CD4-positive, alpha-beta T cell (primary cell): Measurements from ENCODE around the gene TSHZ2. TPM values are rescaled to one million over a fixed set of nuclear protein-coding genes. Genes with fewer than 3 reads are reported as not detected.
"Not testable (repeated sequence)": the region's sequence is repeated elsewhere in the genome, so short reads cannot be mapped to it uniquely, and the experiment has no call there.

ENCODE experiments used
- ATAC-seq: fragments of 200-7000 bp; cut with Tn5 transposase; one replicate; pipeline ENCODE4 v1.10.0; 2022; ENCODE audit warnings: mild to moderate bottlenecking; ENCODE audit not compliant: poor library complexity
- CTCF ChIA-PET: fragments of 350-600 bp; sonication (Branson Sonifier 250); formaldehyde crosslinking; loops from one replicate; lab custom pipeline; 2021; ENCODE audit warnings: antibody characterized with exemption, inconsistent platforms; lab: Charles Lee
- POLR2A ChIA-PET: fragments of 350-600 bp; sonication (Branson Sonifier 250); formaldehyde crosslinking; loops from one replicate; lab custom pipeline; 2021; ENCODE audit warnings: antibody characterized with exemption, inconsistent platforms; lab: Charles Lee
- DNase-seq, 14 experiments: peaks; one replicate each; pipeline ENCODE4 v3.0.0-alpha.2; 2013 to 2020; ENCODE audit warnings: mixed read lengths in 2 of 14
- H3K27ac ChIP-seq, 2 donors: one replicate each; pipeline versions ENCODE4 v1.5.1 to v1.7.0; 2013; ENCODE audit warnings: low read length in 2 of 2, low read depth in 1 of 2, mild to moderate bottlenecking in 1 of 2
- H3K27me3 ChIP-seq, 2 experiments: 1 replicate in 1 of 2; 2 replicates in 1 of 2; pipeline versions ENCODE4 v1.6.1 to v1.7.0; 2013; ENCODE audit warnings: low read length in 2 of 2, control low read depth in 1 of 2, mild to moderate bottlenecking in 1 of 2, moderate library complexity in 1 of 2; ENCODE audit not compliant: insufficient read depth in 2 of 2, control insufficient read depth in 1 of 2
- H3K36me3 ChIP-seq: one replicate; pipeline ENCODE4 v1.6.1; 2013; ENCODE audit warnings: low read length, control low read depth; ENCODE audit not compliant: insufficient read depth
- H3K4me1 ChIP-seq: one replicate; pipeline ENCODE4 v1.6.1; 2013; ENCODE audit warnings: low read length, control low read depth; ENCODE audit not compliant: insufficient read depth
- H3K4me3 ChIP-seq: one replicate; pipeline ENCODE4 v1.5.1; 2013; ENCODE audit warnings: mild to moderate bottlenecking, low read length, moderate library complexity
- H3K9me3 ChIP-seq, 2 experiments: 1 replicate in 1 of 2; 2 replicates in 1 of 2; pipeline versions ENCODE4 v1.6.1 to v1.7.0; 2013; ENCODE audit warnings: low read length in 2 of 2, mild to moderate bottlenecking in 2 of 2, control low read depth in 1 of 2, moderate library complexity in 1 of 2; ENCODE audit not compliant: control insufficient read depth in 1 of 2, insufficient read depth in 1 of 2
- H3K27ac Mint-ChIP-seq: one replicate; pipeline ENCODE4 v1.8.0; 2020; ENCODE audit warnings: mixed read lengths
- H3K27me3 Mint-ChIP-seq: one replicate; pipeline ENCODE4 v1.8.0; 2021; ENCODE audit warnings: mixed read lengths
- H3K36me3 Mint-ChIP-seq: one replicate; pipeline ENCODE4 v1.8.0; 2021; ENCODE audit warnings: low read depth, mixed read lengths
- H3K4me1 Mint-ChIP-seq: one replicate; pipeline ENCODE4 v1.8.0; 2021; ENCODE audit warnings: low read depth, mixed read lengths
- H3K4me3 Mint-ChIP-seq: one replicate; pipeline ENCODE4 v1.8.0; 2020; ENCODE audit warnings: mild to moderate bottlenecking, mixed read lengths
- H3K9me3 Mint-ChIP-seq: one replicate; pipeline ENCODE4 v1.8.0; 2020; ENCODE audit warnings: mixed read lengths
- intact Hi-C, 2 experiments: fragments of 100-400 bp; cut with DNase I in 1 of 2; cut with micrococcal nuclease in 1 of 2; formaldehyde crosslinking; loops; one replicate each; pipeline versions ENCODE4 v1.15.1 to v1.9.0; 2023 to 2025; cut with DNase I, micrococcal nuclease
- total RNA-seq, 174 experiments: library from RNA in 2 of 174; stranded (reverse) in 2 of 174; gene quantifications; one replicate each; pipeline ENCODE4 v1.2.3 and lab custom pipeline; 2021 to 2026
- TF ChIP-seq, protein P1 (sequence below): fragments of 200-600 bp; IDR thresholded peaks from one replicate; pipeline ENCODE4 v1.8.0; 2022; ENCODE audit warnings: antibody characterized with exemption, mild to moderate bottlenecking

TSHZ2 gene
- total RNA-seq, 2 experiments from 2014 or later = 26.1 to 27.4 TPM

DNA sequence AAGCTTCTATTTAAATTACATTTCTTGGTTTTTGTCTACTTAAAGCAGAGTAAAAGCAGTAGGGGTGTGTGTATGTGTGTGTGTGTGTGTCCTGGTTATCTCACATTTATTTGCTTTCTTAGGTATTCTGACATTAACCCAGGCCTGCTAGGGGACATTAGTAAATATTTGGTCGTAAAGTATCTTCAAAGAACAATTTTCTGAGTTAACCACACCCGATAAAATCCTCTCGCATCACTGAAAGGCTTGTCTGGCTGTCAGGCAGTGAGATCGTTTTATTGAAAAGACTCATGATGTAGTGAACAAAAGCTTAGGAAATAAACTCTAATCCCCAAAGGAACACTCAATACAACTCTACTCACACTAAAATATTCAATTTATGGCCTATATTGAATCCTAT is 543.6 kb downstream of the TSHZ2 start:
- no peak overlapping the region for H3K4me3 ChIP-seq

DNA sequence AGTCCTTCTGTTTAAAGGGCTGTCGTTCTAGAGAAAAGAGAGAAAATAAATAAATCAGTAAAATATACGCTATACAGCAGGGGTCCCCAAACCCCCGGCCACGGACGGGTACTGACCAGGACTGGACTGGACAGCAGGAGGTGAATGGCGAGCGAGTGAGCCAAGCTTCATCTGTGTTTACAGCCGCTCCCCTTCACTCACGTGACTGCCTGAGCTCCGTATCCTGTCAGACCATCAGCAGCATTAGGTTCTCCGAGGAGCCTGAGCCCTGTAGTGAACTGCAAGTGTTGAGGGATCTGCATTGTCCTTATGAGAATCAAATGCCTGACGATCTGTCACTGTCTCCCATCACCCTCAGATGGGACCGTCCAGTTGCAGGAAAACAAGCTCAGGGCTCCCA is 545.0 kb downstream of the TSHZ2 start:
- Histone ChIP-seq H3K27ac (no peak overlapping the region), H3K9me3 (no peaks in the 10 kb centered on the region), H3K27me3 (no peaks in the 10 kb centered on the region), H3K4me3 (no peak overlapping the region), H3K36me3 (no peaks in the 10 kb centered on the region), H3K4me1 (no peaks in the 10 kb centered on the region)
- Mint-ChIP-seq H3K9me3 (no peaks in the 10 kb centered on the region), H3K4me1 (no peaks in the 10 kb centered on the region), H3K4me3 (no peak overlapping the region), H3K36me3 (no peaks in the 10 kb centered on the region), H3K27ac (no peak overlapping the region), H3K27me3 (no peaks in the 10 kb centered on the region)
- POLR2A ChIA-PET = no interaction called here
- TF ChIP-seq, protein P1, sequence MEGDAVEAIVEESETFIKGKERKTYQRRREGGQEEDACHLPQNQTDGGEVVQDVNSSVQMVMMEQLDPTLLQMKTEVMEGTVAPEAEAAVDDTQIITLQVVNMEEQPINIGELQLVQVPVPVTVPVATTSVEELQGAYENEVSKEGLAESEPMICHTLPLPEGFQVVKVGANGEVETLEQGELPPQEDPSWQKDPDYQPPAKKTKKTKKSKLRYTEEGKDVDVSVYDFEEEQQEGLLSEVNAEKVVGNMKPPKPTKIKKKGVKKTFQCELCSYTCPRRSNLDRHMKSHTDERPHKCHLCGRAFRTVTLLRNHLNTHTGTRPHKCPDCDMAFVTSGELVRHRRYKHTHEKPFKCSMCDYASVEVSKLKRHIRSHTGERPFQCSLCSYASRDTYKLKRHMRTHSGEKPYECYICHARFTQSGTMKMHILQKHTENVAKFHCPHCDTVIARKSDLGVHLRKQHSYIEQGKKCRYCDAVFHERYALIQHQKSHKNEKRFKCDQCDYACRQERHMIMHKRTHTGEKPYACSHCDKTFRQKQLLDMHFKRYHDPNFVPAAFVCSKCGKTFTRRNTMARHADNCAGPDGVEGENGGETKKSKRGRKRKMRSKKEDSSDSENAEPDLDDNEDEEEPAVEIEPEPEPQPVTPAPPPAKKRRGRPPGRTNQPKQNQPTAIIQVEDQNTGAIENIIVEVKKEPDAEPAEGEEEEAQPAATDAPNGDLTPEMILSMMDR = no peak
- intact Hi-C loops = no loop called here
- ATAC-seq (no peak), DNase-seq (no peak)
- CTCF ChIA-PET = no interaction called here

More for the DNA sequence above, 543.6 kb downstream of the TSHZ2 start:
- no peaks in the 10 kb centered on the region for H3K27me3 ChIP-seq
- Mint-ChIP-seq H3K9me3 (no peaks in the 10 kb centered on the region), H3K4me1 (no peaks in the 10 kb centered on the region), H3K27ac (no peak overlapping the region), H3K4me3 (no peak overlapping the region), H3K27me3 (no peaks in the 10 kb centered on the region), H3K36me3 (no peaks in the 10 kb centered on the region)
- TF ChIP-seq, protein P1 = no peak
- H3K4me1 ChIP-seq = no peaks in the 10 kb centered on the region
- DNase-seq = no peak
- intact Hi-C loops = no loop called here
- H3K27ac ChIP-seq = no peak overlapping the region
- ChIA-PET CTCF (interaction anchor here (0.6 to 0.7 kb wide), 2 partner anchors 19 to 1055 kb away, joined by 3 to 4 read pairs; no protein-coding TSS in a partner anchor), POLR2A (no interaction called here)
- peaks cover 0 to 2% of the 10 kb centered on the region in 2 experiments for H3K9me3 ChIP-seq
- ATAC-seq = no peak
- no peaks in the 10 kb centered on the region for H3K36me3 ChIP-seq

DNA sequence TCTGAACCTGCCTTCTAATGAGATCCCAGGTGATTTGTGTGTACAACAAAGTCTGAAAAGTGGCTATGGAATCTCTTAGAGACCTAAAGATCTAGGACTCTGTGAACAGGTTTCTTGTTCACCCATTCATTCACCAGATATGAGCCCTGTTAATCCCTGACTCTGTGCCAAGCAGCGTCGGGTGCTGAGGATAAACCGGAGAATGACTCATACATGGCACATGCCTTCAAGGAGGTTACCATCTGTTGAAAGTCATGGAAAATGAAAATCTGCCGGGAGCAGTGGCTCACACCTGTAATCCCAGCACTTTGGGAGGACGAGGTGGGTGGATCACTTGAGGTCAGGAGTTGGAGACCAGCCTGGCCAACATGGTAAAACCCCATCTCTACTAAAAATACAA is 549.3 kb downstream of the TSHZ2 start:
- DNase-seq, H3K36me3 Mint-ChIP-seq, H3K9me3 ChIP-seq, H3K27me3 ChIP-seq, H3K36me3 ChIP-seq, H3K27ac Mint-ChIP-seq, H3K4me1 Mint-ChIP-seq, CTCF ChIA-PET, POLR2A ChIA-PET, intact Hi-C loops, H3K4me1 ChIP-seq, H3K27ac ChIP-seq, H3K27me3 Mint-ChIP-seq, H3K4me3 ChIP-seq, H3K9me3 Mint-ChIP-seq, H3K4me3 Mint-ChIP-seq, ATAC-seq: not testable (repeated sequence)

DNA sequence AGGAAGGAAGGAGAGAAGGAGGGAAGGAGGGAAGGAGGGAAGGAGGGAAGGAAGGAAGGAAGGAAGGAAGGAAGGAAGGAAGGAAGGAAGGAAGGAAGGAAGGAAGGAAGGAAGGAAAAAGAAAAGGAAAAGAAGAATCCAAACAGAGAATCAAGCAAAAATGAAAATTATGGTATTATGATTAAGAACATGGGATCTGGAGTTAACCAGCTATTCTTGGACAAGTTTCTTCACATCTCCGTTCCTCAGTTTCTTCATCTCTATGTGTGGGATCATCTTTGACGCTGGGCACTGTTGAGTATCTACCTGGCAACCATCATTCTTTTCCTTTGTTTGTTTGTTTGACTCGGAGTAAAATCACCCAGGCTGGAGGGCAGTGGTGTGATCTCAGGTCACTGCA is 549.9 kb downstream of the TSHZ2 start:
- Histone ChIP-seq H3K27me3 (no peaks in the 10 kb centered on the region), H3K9me3 (no peaks in the 10 kb centered on the region), H3K36me3 (no peaks in the 10 kb centered on the region), H3K27ac (no peak overlapping the region), H3K4me3 (no peak overlapping the region), H3K4me1 (no peaks in the 10 kb centered on the region)
- Mint-ChIP-seq H3K27ac (no peak overlapping the region), H3K4me1 (no peaks in the 10 kb centered on the region), H3K27me3 (no peaks in the 10 kb centered on the region), H3K9me3 (no peaks in the 10 kb centered on the region), H3K36me3 (no peaks in the 10 kb centered on the region), H3K4me3 (no peak overlapping the region)
- no peak for DNase-seq
- POLR2A ChIA-PET = no interaction called here
- TF ChIP-seq, protein P1 = no peak
- intact Hi-C loops = no loop called here
- CTCF ChIA-PET = no interaction called here
- ATAC-seq = no peak
